Activated CD4-positive, alpha-beta T cell treated with anti-CD3 and anti-CD28 coated beads for 4 hours (primary cell): ENCODE data around the gene WRAP53.

Experiments
- DNase-seq, 2 donors: peaks; one replicate each; pipeline ENCODE4 v3.0.0-alpha.2; 2020

WRAP53 gene

DNA sequence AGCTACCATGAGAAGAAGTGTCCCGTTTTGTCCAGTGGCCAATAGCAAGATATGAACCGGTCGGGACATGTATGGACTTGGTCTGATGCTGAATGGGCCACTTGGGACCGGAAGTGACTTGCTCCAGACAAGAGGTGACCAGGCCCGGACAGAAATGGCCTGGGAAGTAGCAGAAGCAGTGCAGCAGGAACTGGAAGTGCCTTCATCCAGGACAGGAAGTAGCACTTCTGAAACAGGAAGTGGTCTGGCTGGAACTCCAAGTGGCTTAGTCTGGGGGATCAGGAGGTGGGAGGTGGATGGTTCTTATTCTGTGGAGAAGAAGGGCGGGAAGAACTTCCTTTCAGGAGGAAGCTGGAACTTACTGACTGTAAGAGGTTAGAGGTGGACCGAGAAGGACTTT, 22.0 kb downstream of the WRAP53 start:
- DNase-seq: no peak

DNA sequence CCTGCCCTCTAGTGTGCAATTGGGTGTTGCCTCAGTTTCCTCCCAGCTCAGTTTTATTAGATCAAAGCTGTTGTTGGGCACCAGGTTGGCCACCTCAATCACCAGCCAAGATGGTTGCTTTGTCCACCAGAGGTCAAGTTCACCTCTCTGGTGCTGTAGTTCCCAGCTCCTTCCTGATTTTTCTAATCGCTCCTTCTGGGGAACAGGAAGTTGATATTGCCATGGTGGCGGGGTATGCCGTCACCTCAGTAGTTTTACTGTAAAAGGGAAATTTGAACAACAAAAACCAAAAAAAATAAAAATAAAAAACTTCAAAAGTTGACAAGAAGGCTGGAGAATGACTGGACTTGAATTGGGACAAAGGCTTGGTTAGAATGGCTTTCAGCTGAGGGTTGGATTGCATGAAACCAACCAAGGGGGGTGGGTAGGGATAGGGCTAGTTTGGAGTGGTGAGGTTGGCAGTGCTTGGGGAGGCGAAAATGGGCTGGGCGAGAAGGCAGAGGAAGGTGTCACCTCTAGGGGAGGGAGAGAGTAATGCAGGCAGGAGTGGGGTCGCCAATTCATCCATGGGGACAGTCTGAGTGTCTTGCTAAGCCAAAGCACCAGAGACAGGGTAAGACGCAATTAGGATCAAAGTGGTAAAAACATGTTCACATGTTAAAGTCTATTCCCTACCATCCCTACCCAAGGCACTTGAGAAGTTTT, 22.9 kb downstream of the WRAP53 start:
- DNase-seq: no peak

DNA sequence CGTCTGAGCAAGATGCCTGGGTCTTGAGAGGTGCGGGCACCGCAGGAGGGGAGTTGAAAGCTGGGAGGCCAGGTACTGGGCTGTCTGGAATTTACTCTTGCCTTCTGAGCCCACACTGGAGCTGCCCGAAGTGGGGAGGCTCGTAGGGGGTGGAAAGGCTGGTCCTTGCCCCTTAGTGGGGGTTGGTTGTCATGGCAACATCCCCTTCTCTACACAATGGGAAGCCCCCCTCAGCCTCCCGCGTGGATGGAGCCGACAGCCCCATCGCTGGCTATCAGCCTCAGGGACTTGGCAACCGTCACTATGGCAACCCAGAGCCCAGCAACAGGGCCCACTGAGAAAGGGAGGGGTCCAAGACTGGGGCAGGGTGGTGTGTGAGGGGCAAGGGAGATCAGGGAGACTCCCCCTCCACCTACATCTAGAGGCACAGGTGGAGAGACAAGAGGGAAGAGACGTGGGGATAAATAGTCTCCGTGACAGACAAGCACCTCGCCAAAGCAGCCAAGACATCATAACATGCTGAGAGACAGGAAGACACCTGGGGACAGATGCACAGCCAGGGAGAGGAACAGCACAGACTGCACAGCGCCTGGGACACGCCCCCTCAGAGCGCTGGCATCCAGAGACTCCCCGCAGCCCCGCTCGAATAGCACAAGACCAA, 24.0 kb downstream of the WRAP53 start:
- no peak for DNase-seq

DNA sequence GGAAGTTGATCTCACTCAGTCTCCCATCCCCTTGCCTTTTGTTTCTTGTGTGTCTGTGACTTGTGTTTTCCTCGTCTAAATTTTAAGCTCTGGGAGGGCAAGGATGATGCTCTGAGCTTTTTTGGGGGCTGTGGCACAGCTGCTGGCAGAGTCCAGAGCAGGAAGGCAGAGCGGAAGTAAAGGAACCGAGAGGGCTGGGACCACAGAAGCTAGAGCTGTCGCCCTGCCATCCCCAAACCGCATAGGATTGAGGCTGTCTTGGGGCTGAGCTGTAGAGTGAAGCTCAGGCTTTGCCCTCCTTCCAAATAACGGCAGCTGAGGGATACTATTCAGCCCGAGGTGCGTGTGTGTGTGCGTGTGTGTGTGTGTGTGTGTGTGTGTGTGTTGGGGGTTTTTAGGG, 25.5 kb downstream of the WRAP53 start:
- DNase-seq: no peak

DNA sequence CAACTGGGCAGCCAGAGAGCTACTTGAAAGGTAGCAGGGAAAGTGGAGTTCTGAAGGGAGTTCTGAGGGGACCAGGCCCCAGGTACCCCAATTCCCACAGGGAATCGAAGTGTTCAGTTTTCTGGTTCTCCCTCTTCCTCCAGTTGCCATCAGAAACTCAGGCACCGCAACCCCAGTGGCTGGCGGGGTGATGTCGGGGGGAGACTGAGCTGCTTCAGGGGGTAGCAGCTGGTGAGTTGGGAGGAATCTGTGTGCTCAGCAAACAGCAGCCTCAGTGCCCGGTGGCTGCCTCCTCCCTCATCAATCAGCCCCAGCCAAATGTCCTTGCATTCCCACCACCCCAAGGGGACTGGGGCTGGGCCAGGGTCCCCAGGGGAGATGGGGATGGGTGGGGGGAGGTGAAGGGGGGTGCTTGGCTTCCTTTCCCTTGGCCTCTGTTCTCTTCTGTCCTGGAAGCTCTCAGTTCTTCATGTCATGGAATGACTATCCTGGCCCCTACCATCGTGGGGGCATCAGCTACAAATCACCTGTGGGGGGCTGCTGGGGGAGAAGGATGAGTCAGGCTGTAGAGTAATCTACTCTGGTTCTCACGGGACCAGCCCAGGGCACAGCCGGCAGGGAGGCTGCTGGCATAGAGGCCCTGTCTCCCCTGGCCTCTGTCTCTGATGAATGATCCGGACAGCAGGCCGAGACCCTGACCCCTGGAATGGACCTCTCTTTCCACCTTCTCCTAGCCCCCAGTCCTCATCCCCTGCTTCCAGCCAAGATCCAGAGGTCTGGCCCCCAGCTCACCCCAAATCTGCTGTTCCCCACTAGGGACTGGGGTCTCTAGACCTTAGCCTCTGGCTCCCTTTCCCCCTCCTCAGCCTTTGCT, 26.7 kb downstream of the WRAP53 start:
- no peak for DNase-seq

DNA sequence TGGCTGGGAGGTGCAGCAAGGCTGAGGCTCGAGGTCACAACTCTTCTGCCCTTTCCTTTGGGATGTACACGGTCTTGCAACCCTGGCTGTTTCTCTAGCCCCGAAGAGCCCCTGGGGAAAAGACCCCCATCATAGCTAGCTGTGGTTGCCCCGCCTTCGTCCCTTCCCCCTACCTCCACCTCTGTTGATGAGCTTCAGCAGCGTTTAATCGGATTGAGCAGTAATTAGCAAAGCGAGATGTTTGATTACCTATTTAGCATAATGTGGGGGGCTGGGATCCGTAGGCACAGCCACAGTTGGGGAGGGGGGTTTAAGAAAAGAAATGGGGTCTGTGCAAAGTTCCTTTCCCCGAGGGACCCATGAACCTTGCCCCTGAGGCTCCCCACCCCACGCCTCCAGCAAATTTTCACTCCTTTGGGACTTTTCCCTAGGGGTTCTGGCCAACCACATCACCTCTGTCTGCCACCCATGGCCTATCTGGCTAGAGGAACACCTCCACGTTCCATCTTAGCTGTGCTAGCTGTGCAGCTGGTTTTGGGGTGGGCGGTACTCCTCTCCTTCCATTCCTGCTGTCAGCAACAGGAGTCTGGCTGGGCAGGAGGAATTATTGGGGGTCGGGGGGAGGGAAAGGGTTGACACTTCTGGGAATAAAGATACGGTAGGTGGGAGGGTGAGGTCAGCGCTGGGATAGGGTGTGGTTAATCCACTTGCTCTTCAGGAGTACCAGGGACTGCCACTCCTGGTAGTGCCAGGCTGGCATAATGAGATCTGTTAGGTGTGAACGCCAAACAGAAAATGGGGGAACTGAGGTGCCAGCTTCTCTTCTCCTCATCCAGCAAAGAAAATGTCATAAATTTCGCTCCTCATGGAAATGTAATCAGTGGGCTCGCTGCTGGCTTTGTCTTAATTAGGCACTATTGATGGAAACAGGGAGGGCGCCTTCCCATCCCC, 27.9 kb downstream of the WRAP53 start:
- DNase-seq: no peak

DNA sequence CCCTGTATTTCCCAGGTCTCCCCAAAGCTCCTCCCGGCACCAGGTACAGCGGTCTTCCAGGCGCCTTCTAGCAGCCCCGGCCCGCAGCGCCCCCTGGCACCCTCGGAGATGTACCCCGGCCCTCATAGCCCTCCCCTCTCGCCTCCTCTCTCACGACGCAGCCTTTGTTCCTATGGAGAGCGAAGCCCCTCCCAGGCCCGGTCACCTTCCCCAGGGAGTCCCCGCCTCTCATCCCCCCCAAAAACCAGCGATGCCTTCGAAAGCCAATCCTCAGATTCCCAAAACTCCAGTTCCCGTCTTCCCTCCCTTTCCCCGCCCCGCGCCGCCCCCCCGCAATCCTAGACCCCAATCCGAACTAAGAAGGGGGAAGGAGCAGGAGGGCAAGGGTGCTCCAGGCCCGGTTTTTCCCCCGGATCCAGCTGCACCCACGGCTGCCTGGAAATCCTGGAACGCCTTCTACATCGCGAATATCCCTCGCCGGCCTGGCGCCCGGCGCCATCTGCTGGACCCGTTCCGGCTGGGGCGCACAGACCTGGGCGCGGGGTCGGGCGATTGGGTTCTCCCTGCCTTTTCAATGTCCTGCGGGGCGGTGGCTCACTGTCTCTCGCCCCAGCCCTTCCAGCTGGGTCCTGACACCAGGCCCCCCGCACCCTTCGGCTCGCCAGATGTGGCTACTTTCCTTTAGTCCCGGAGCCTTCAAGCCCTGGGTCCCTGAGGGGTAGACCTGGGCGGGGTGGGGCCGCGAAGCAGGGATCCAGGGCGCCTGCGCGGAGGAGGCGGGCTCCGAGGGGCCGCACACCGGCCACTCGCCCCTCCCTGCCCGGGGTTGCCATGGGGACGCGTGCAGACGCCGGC, 28.9 kb downstream of the WRAP53 start, which contains the start of gene DNAH2:
Gene DNAH2 (plus strand): TSS at position 844 of the 855 bp plus-strand sequence. CDS start 1,991 bp downstream, outside the sequence.
- peak in 1 of 2 donors; percentile 17 for DNase-seq

DNA sequence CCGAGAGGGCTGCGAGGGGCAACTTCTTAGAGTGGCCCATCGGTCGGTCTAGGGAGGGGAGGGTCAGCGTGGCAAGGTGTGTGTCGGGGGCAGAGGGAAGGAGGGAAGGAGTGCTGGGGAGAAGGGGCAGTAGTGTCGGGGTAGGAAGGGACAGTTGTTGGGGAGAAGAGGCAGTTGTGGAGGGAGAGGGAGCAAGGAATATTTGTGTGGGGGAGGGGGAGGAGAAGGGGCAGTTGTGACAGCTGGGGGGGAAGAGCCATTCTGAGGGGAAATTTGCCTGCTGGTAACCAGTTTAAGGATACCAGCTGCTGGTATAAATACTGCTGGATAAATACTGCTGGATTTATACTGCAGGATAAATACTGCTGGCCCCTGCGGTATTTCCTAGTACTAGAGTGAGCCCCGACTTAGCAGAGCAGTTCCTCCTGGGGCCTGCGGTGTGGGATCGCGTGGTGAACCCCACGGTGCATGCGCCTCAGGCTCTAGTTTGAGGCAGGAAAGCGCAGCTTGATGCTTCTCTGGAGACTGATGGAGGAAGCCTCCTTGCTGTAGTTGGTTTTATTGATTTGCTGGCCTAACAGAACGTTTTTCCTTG, 29.6 kb downstream of the WRAP53 start:
- DNase-seq: peak in 1 of 2 donors; percentile 16

DNA sequence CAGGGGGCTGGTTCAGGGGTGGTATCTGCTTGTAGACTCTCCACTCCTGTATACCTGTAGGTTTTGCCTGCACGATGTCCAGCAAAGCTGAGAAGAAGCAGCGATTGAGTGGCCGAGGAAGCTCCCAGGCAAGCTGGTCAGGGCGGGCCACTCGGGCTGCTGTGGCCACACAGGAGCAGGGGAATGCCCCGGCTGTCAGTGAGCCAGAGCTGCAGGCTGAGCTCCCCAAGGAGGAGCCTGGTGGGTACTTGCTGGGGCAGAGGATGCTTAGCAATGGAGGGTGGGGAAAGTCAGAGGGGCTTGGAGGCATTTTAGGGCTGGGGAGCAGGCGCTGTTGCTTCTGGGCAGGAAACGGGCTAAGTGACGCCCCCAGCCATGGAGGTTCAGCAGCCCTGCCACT, 31.4 kb downstream of the WRAP53 start:
- no peak for DNase-seq

DNA sequence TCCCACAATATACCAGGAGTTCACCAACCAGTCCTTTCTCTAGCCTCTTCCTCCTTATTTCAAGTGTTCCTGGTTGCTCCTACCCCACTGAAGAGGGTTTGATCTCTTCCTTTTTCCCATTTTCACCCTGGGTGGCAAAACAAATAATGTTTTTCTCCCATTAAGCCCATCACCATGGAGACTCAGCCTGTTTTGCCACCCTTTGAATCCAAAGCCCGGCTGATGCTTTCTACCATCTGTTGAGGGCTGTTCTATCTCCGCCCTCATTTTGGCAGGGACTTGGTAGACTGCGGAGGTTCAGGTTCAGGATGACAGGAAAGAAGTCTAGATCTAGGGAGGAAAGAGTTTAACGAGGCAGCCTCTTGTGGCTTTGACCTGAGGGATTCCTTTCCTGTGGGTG, 31.8 kb downstream of the WRAP53 start:
- no peak for DNase-seq

DNA sequence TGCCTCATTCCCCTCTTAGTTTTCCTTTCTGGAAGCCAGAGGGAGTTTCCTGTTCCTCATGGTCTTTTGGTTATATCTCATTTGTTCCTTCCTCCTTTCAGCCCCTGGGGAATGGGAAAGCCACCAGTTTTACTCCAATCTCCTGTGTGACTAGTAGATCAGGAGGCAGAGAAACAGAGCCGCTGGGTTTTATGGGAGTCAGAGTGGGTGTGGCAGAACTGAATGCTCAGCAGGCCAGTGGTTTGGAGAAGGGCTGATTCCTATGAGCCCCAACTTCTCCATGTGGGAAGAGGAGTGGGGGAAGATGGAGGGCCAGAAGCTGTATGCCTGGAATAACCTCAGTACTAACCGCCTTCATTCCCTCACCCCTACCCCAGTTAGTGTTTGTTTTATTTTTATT, 33.3 kb downstream of the WRAP53 start:
- DNase-seq: no peak

DNA sequence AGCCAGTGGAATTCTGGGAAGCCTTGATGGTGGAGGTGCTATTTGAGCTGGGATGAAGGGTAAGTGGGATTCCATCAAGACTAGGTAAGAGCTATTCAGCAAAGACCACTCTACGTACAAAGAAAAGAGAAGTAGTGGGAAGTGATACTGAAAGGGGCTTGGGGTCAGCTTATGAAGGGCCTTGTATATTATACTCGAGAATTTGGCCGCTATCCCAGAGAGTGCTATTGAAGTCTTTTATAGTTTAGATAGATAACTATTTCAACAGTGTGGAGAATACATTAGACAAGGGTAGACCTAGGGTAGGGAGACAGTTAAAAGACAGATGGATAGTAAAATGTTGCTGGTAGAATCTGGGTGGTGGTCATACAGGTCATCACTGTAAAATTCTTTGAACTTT, 39.6 kb downstream of the WRAP53 start:
- DNase-seq: no peak

DNA sequence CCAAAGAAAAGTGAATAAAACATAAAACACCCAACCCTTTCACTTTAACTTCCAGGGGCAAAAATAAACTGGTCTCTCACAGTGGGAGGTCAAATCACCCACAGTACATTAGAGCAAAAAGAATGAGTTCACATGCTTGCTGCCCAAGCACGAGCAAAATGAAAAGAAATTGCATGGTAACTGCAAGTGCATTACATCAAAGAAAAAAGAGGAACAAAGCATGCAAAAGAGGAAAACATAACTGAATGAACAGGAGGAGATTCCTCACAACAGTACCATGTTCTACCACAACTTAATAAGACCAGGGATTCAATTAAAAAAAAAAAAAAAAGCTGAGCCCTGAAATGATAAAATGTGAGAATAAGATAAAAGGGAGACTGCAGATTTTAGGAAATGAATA, 41.5 kb downstream of the WRAP53 start:
- DNase-seq: no peak

DNA sequence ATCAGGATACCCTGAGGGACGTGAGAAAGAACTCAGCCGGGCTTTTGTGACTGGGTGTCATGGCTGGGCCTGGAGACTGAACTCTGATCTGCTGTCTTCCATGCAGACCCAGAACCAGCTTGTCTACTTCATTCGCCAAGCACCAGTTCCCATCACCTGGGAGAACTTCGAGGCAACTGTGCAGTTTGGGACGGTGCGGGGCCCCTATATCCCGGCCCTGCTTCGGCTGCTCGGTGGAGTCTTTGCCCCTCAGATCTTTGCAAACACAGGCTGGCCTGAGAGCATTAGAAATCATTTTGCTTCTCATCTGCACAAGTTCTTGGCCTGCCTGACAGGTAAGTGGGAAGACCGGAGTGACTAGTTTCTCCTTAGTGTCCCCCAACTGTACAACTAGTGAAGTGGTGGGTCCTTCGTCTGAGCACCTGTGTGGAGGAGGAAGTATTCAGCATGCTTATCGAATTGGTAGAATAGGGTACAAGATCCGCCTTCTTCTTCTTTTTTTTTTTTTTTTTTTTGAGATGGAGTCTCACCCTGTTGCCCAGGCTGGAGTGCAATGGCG, 44.8 kb downstream of the WRAP53 start:
- no peak for DNase-seq

DNA sequence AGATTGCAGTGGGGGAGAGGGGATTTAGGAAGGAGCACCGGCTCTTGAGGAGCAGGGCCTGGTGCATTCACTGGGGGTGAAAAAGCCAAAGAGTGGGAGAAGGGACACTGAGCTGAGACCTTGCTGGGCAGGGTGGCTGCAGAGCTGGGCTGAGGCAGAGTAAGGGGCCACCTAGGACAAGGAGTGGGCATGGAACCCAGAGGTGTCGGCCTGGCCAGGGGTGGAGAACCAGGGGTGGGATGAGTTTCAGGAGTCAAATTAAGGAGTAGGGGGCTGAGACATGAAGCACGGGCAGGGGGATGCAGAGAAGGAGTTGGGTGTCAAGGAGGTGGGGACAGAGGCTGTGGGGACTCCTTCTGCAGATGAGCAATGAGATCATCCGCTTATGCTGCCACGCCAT, 49.3 kb downstream of the WRAP53 start:
- no peak for DNase-seq

DNA sequence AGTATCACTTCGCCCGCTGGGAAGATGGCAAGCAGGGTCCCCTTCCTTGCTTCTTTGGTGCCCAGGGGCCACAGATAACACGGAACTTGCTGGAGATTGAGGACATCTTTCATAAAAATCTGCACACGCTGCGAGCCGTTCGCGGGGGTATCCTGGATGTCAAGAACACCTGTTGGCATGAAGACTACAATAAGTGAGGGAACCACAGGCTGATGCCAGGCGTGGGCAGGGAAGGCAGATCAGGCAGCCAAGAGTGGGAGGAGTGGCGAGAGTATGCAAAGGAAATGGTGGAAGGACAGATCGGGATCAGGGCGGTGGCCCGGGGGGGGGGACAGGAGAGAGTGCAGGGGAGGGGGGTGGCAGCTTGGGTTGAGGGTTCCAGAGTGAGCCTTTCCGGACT, 51.5 kb downstream of the WRAP53 start:
- no peak for DNase-seq

DNA sequence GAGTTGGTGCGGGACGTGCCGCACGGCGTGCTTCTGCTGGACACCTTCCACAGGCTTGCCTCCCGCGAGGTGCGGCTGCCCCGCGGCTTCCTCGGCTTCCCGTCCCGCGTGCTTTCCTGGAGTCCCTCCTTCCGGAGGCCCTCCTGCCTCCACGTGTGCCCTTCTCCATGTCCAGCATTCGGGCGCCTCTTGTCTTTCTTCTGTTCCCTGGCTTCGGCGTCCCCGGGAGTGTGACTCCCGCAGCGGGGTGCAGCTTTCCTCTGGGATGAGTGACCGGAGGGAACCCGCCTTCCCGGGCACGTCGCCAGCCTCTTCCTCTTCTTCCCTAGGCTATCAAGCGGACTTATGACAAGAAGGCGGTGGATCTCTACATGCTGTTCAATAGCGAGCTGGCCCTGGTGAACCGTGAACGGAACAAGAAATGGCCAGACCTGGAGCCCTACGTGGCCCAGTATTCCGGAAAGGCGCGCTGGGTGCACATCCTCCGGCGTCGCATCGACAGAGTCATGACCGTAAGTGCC, 52.3 kb downstream of the WRAP53 start:
- no peak for DNase-seq

DNA sequence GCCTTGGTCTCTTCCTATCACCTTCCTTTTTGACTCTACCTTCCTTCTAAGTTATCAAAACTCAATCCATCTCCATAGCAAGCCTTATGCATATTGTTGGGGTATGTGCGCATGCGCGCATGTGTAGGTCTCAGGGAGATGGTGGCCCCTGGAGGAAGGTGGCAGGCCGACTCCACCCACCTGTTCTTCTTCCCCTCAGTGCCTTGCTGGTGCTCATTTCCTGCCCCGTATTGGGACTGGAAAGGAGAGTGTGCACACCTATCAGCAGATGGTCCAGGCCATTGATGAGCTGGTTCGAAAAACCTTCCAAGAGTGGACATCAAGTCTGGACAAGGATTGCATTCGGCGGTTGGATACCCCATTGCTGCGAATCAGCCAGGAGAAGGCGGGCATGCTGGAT, 54.5 kb downstream of the WRAP53 start:
- no peak for DNase-seq

DNA sequence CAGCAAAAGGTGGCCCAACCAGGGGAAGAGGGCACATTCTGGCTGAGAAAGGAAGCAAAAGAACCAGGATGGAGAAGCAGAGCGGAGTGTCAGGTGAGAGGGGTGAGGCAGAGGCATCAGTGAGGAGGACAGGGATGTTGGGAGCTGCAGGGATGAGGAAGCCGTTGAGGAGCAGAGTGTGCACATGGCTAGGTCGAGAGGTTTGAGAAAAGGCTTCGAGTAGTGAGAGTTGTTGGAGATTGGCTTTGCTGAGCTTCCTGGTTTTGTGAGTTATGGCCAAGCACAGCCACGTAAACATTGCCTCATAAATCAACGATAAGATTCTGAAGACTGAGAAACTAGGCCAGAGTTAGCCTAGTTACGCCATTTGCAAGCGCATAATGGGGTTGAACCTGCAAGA, 56.1 kb downstream of the WRAP53 start:
- DNase-seq: no peak

DNA sequence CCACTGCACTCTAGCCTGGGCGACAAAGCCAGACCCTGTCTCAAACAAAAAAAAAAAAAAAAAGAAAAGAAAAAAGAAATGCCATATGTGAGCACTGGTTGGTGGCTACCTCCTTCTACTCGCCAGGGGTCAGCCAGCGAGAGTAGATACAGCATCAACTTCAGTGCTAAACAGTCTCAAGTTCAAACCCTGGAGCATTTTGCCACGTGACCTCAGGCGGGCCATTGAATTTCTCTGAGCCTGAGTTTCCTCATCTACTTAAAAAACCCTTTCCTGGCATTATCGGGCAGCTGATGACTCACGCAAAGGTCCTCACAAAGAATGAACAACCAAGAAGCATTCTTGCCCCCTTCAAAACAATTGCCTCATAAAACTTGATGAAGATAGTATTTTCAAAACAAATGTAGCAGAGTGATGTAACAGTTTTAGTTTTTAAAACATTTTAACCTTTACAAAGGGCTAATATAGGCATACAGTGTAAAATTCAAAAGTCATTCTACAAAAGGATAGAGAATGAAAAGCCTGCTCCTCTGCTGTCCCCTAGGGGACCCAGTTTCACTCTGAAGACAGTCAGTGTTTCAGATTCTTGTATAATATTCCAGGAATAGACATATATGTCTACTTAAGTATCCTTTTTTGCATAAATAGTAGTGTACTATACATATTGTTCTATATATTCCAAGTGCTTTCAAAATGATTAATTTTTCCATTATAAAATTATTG, 57.6 kb downstream of the WRAP53 start:
- DNase-seq: no peak
